SK-N-SH (cell line): ENCODE measurements around the gene UTRN.

Source experiments
- CTCF ChIP-seq: fragments of 200-600 bp; sonication (generic); IDR thresholded peaks from 2 replicates; pipeline ENCODE4 v1.6.1; 2017; ENCODE audit warnings: antibody characterized with exemption, mild to moderate bottlenecking, moderate library complexity
- IRF3 ChIP-seq: fragments of 150-350 bp; IDR thresholded peaks from 2 replicates; pipeline ENCODE4 v1.6.1; 2016; ENCODE audit warnings: mild to moderate bottlenecking, low read depth, low read length
- RXRA ChIP-seq: IDR thresholded peaks from 2 replicates; pipeline ENCODE4 v1.4.0; 2012; ENCODE audit warnings: low read depth, mild to moderate bottlenecking, borderline replicate concordance

DNA sequence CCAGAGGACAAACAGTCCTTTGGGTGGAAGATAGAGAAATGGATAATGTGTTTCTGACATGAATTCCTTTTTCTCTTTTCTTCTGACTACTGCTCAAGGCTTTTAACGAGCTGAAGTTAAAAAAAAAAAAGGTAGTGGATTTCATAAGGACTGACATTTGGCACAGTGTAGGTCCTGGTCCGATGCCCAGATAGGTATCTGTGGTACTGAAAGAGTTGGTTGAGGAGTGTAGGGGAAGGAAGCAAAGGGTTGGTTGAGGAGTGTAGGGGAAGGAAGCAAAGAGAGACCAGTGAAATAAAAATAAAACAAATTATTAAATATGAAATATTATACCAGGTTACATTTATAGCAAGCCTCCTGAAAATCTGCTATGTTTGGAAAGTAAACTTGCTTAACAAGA, 11.8 kb downstream of the UTRN start:
- TF ChIP-seq RXRA (no peak), CTCF (no peak), IRF3 (no peak)
